ENCODE measurements around the gene CCDC148.

CCDC148 gene

GRCh38 chr2:158191076-158191895 is 265.3 kb downstream of the CCDC148 start:
- no peaks in the 10 kb centered on the region for H3K27me3 ChIP-seq (ENCODE audit: control insufficient read depth, insufficient read depth, low read length)
- H3K27ac ChIP-seq (ENCODE audit: low read depth, low read length), result 0 out of 2 replicates have a peak overlapping the region, but pooled peaks have one; percentile 6
- H3K4me3 ChIP-seq (ENCODE audit: low read depth, low read length), result no peak overlapping the region
- H3K4me1 ChIP-seq (ENCODE audit: control insufficient read depth, insufficient read depth, low read length), result peaks cover 17% of the 10 kb centered on the region
- H3K36me3 ChIP-seq (ENCODE audit: control insufficient read depth, insufficient read depth, low read length), result no peaks in the 10 kb centered on the region
- H3K9me3 ChIP-seq (ENCODE audit: control insufficient read depth, insufficient read depth, low read depth, low read length), result no peaks in the 10 kb centered on the region
- H3K9ac ChIP-seq (ENCODE audit: low read length), result no peak overlapping the region

GRCh38 chr2:158189526-158189925 is 267.0 kb downstream of the CCDC148 start:
- Histone ChIP-seq H3K36me3 (ENCODE audit: control insufficient read depth, insufficient read depth, low read length) (no peaks in the 10 kb centered on the region), H3K4me3 (ENCODE audit: low read depth, low read length) (no peak overlapping the region), H3K9me3 (ENCODE audit: control insufficient read depth, insufficient read depth, low read depth, low read length) (no peaks in the 10 kb centered on the region), H3K4me1 (ENCODE audit: control insufficient read depth, insufficient read depth, low read length) (peaks cover 17% of the 10 kb centered on the region), H3K9ac (ENCODE audit: low read length) (no peak overlapping the region), H3K27ac (ENCODE audit: low read depth, low read length) (no peak overlapping the region), H3K27me3 (ENCODE audit: control insufficient read depth, insufficient read depth, low read length) (no peaks in the 10 kb centered on the region)

- Histone ChIP-seq H3K9me3 (ENCODE audit: control insufficient read depth, insufficient read depth, low read depth, low read length) (no peaks in the 10 kb centered on the region), H3K27ac (ENCODE audit: low read depth, low read length) (no peak overlapping the region), H3K4me1 (ENCODE audit: control insufficient read depth, insufficient read depth, low read length) (peaks cover 17% of the 10 kb centered on the region), H3K9ac (ENCODE audit: low read length) (no peak overlapping the region), H3K4me3 (ENCODE audit: low read depth, low read length) (no peak overlapping the region), H3K27me3 (ENCODE audit: control insufficient read depth, insufficient read depth, low read length) (no peaks in the 10 kb centered on the region), H3K36me3 (ENCODE audit: control insufficient read depth, insufficient read depth, low read length) (no peaks in the 10 kb centered on the region)
Measured at GRCh38 chr2:158187908-158188307, 268.6 kb downstream of the CCDC148 start.

- Histone ChIP-seq H3K4me3 (ENCODE audit: low read depth, low read length) (no peak overlapping the region), H3K27ac (ENCODE audit: low read depth, low read length) (no peak overlapping the region)
Measured at GRCh38 chr2:158184556-158185343, 271.8 kb downstream of the CCDC148 start.

GRCh38 chr2:158184001-158184400 is 272.6 kb downstream of the CCDC148 start:
- H3K9ac ChIP-seq (ENCODE audit: low read length), result no peak overlapping the region
- H3K9me3 ChIP-seq (ENCODE audit: control insufficient read depth, insufficient read depth, low read depth, low read length), result no peaks in the 10 kb centered on the region
- no peak overlapping the region for H3K4me3 ChIP-seq (ENCODE audit: low read depth, low read length)
- H3K27me3 ChIP-seq (ENCODE audit: control insufficient read depth, insufficient read depth, low read length), result no peaks in the 10 kb centered on the region
- no peaks in the 10 kb centered on the region for H3K36me3 ChIP-seq (ENCODE audit: control insufficient read depth, insufficient read depth, low read length)
- peaks cover 2% of the 10 kb centered on the region; the same call in 1 of the 2 replicates for H3K4me1 ChIP-seq (ENCODE audit: control insufficient read depth, insufficient read depth, low read length)
- no peak overlapping the region for H3K27ac ChIP-seq (ENCODE audit: low read depth, low read length)

More at GRCh38 chr2:158184556-158185343, 271.8 kb downstream of the CCDC148 start:
- Histone ChIP-seq H3K9me3 (ENCODE audit: control insufficient read depth, insufficient read depth, low read depth, low read length) (no peaks in the 10 kb centered on the region), H3K9ac (ENCODE audit: low read length) (no peak overlapping the region), H3K36me3 (ENCODE audit: control insufficient read depth, insufficient read depth, low read length) (no peaks in the 10 kb centered on the region), H3K27me3 (ENCODE audit: control insufficient read depth, insufficient read depth, low read length) (no peaks in the 10 kb centered on the region), H3K4me1 (ENCODE audit: control insufficient read depth, insufficient read depth, low read length) (peaks cover 2% of the 10 kb centered on the region; the same call in 1 of the 2 replicates)

GRCh38 chr2:158182676-158183295 is 273.8 kb downstream of the CCDC148 start:
- Histone ChIP-seq H3K9ac (ENCODE audit: low read length) (no peak overlapping the region), H3K4me3 (ENCODE audit: low read depth, low read length) (no peak overlapping the region), H3K27me3 (ENCODE audit: control insufficient read depth, insufficient read depth, low read length) (no peaks in the 10 kb centered on the region), H3K9me3 (ENCODE audit: control insufficient read depth, insufficient read depth, low read depth, low read length) (no peaks in the 10 kb centered on the region), H3K27ac (ENCODE audit: low read depth, low read length) (no peak overlapping the region), H3K36me3 (ENCODE audit: control insufficient read depth, insufficient read depth, low read length) (no peaks in the 10 kb centered on the region), H3K4me1 (ENCODE audit: control insufficient read depth, insufficient read depth, low read length) (peaks cover 2% of the 10 kb centered on the region; the same call in 1 of the 2 replicates)

- no peak overlapping the region for H3K27ac ChIP-seq (ENCODE audit: low read depth, low read length)
- H3K9me3 ChIP-seq (ENCODE audit: control insufficient read depth, insufficient read depth, low read depth, low read length), result no peaks in the 10 kb centered on the region
- no peak overlapping the region for H3K4me3 ChIP-seq (ENCODE audit: low read depth, low read length)
- H3K9ac ChIP-seq (ENCODE audit: low read length), result no peak overlapping the region
- H3K36me3 ChIP-seq (ENCODE audit: control insufficient read depth, insufficient read depth, low read length), result no peaks in the 10 kb centered on the region
- peaks cover 2% of the 10 kb centered on the region; the same call in 1 of the 2 replicates for H3K4me1 ChIP-seq (ENCODE audit: control insufficient read depth, insufficient read depth, low read length)
- H3K27me3 ChIP-seq (ENCODE audit: control insufficient read depth, insufficient read depth, low read length), result no peaks in the 10 kb centered on the region
Measured at GRCh38 chr2:158181171-158181570, 275.4 kb downstream of the CCDC148 start.

GRCh38 chr2:158179660-158180059 is 276.9 kb downstream of the CCDC148 start:
- Histone ChIP-seq H3K9me3 (ENCODE audit: control insufficient read depth, insufficient read depth, low read depth, low read length) (no peaks in the 10 kb centered on the region), H3K27me3 (ENCODE audit: control insufficient read depth, insufficient read depth, low read length) (no peaks in the 10 kb centered on the region), H3K36me3 (ENCODE audit: control insufficient read depth, insufficient read depth, low read length) (no peaks in the 10 kb centered on the region), H3K4me1 (ENCODE audit: control insufficient read depth, insufficient read depth, low read length) (peaks cover 2% of the 10 kb centered on the region; the same call in 1 of the 2 replicates), H3K9ac (ENCODE audit: low read length) (no peak overlapping the region), H3K4me3 (ENCODE audit: low read depth, low read length) (no peak overlapping the region), H3K27ac (ENCODE audit: low read depth, low read length) (no peak overlapping the region)

- H3K36me3 ChIP-seq (ENCODE audit: control insufficient read depth, insufficient read depth, low read length), result no peaks in the 10 kb centered on the region
- peaks cover 2% of the 10 kb centered on the region; the same call in 1 of the 2 replicates for H3K4me1 ChIP-seq (ENCODE audit: control insufficient read depth, insufficient read depth, low read length)
- H3K4me3 ChIP-seq (ENCODE audit: low read depth, low read length), result no peak overlapping the region
- H3K27ac ChIP-seq (ENCODE audit: low read depth, low read length), result no peak overlapping the region
- H3K27me3 ChIP-seq (ENCODE audit: control insufficient read depth, insufficient read depth, low read length), result no peaks in the 10 kb centered on the region
- no peak overlapping the region for H3K9ac ChIP-seq (ENCODE audit: low read length)
- no peaks in the 10 kb centered on the region for H3K9me3 ChIP-seq (ENCODE audit: control insufficient read depth, insufficient read depth, low read depth, low read length)
Measured at GRCh38 chr2:158178646-158179045, 277.9 kb downstream of the CCDC148 start.

- H3K4me3 ChIP-seq (ENCODE audit: low read depth, low read length), result no peak overlapping the region
- no peaks in the 10 kb centered on the region for H3K9me3 ChIP-seq (ENCODE audit: control insufficient read depth, insufficient read depth, low read depth, low read length)
- no peak overlapping the region for H3K27ac ChIP-seq (ENCODE audit: low read depth, low read length)
- H3K36me3 ChIP-seq (ENCODE audit: control insufficient read depth, insufficient read depth, low read length), result no peaks in the 10 kb centered on the region
- no peak overlapping the region for H3K9ac ChIP-seq (ENCODE audit: low read length)
- H3K27me3 ChIP-seq (ENCODE audit: control insufficient read depth, insufficient read depth, low read length), result no peaks in the 10 kb centered on the region
- no peaks in the 10 kb centered on the region for H3K4me1 ChIP-seq (ENCODE audit: control insufficient read depth, insufficient read depth, low read length)
Measured at GRCh38 chr2:158174956-158175355, 281.6 kb downstream of the CCDC148 start.

Data from HUES6 (cell line).